ENCODE data around the gene GAK.

GAK gene

GRCh38 chr4:964346-965025 is 32.4 kb upstream of the GAK start:
- FAIRE-seq = no peak
- DNase-seq (ENCODE audit: low spot score) = no peak

GRCh38 chr4:963276-964225 is 31.4 kb upstream of the GAK start:
- FAIRE-seq (no peak), DNase-seq (ENCODE audit: low spot score) (no peak)

DNA sequence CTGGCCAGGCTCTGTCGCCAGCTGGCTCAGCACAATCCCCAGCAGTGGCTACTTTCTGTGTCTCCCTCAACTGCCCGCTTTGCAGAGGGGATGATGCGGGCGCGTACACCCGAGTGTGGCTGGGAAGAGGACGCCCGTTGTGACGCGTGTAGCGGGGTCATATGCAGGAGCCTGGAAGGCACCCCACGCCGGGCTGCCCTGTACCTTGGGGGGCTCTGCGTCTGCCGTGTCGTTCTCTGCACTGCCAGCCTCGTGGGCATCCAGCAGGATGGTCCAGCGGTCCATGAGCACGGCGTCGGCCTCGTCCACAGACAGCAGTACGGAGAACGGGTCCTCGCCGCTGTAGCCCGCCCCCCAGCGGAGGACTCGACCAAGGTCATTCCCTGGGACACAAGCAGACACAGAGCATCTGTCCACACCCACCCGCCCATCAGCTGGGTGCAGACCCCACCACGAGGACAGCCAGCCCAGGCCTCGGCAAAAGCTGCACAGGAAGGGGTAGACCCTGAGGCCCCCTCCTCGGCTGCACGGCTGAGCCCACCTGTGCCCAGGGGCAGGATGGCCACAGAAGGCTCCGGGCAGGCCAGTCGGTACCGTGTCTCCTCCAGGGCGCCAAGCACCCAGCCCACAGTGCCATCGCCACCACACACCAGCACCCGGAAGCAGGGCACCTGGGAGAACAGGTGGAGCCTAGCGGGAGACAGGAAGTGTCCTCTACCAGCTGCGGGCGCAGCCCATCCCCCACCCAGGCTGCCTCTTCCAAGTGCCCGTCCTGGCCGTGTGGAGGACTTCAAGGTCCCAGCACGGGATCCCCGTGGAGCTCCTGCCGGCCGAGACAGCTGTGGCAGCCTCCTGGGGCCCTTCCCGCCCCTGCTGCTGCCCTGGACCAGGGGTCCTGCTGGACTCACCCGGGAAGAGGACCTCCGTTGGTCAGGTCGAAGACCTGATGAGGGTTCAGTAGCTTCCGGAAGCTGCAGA is 30.4 kb upstream of the GAK start:
- no peak for DNase-seq (ENCODE audit: low spot score)
- no peak for FAIRE-seq

DNA sequence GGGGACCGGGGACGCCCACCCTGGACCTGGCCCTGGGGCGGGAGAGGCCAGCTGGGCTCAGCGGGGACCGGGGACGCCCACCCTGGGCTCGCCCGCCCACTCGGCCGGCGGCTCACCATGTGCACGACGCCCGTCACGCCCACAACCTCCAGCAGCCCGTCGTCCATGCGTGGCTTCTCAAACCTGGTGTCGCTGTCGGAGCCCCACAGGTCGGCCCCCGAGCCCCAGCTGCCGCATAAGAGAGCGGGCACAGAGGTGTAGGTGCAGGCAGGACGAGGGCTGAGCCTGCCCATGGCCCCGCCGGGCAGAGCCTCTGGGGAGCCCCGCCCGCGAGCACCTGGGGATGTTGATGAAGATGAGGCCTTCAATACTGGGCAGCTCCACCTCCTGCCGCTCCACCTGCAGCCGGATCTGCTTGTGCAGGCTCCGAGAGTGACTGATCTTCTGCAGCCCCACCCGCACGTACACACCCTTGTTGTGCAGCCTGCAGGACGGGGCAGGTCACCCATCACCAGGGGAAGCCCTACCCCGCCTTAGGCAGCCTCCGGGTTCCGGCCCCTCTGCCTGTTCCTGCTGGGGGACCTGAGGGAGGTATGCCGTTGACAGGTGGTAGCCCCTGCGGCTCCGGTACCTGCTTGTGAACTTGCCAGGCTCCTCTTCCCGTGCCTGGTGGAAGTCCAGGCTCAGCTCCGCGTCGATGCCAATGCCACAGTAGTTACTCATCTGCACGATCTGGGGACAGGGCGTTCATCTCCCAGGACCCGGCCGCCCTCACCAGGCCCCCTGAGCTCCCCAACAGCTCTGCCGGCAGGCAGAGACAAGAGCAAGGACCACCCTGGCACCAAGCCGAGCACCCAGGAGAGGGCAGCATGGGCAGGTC is 29.5 kb upstream of the GAK start:
- FAIRE-seq (no peak), DNase-seq (ENCODE audit: low spot score) (no peak)

DNA sequence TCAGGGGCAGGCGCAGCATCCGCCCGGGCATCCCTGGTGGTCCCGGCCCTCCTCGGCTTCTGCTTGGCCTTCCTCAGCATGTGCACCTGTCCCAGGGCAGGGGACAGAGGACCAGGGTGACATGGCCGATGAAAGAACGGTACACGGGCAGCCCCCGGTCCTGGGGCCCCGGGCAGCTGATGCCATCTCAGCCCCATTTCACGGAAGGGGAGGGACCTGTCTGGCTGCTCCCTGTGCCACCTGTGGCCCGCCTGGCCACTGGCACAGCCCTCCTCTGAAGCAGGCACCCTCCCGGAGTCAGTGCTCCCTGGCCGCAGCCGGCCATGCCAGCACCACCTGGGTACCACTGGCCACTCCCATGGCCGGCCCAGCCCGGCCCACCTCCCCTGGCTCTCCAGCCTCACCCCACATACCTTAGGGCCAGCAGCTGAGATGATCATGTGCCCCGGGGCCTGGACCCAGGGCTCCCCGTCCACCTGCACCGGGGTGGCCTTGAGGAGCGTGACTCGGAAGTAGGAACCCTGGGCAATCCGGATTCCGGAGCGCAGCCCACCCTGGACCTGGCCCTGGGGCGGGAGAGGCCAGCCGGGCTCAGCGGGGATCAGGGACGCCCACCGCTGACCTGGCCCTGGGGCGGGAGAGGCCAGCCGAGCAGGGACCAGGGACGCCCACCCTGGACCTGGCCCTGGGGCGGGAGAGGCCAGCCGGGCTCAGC is 28.7 kb upstream of the GAK start:
- DNase-seq (ENCODE audit: low spot score) = no peak
- FAIRE-seq = no peak

DNA sequence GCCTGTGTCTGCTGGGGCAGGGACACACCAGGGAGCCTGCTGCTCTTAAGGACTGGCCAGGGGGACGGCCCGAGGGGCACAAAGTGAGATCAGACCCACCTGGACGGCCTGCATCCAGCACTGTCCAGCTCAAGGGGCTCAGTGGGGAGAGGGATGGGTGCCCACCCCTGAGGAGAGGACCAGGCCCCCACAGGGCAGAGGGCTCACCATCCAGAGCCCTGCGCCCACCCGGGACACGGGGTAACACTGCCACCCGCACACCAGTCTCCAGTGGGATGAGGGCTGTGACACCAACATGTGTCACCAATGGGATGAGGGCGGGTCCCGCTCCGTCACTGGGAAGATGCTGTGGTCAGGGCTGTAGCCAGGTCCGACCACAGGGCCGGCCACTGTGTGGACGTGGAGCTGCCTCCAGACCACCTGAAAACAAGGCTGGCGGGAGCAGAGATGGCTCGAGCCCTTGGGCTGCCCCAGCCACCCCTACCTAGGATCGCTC is 28.1 kb upstream of the GAK start:
- DNase-seq (ENCODE audit: low spot score) = no peak
- FAIRE-seq = no peak

- DNase-seq (ENCODE audit: low spot score) (no peak), FAIRE-seq (no peak)
These were observed 27.4 kb upstream of the GAK start for GRCh38 chr4:959338-960139.

GRCh38 chr4:958696-959337 is 26.7 kb upstream of the GAK start:
- no peak for DNase-seq (ENCODE audit: low spot score)
- no peak for FAIRE-seq

DNA sequence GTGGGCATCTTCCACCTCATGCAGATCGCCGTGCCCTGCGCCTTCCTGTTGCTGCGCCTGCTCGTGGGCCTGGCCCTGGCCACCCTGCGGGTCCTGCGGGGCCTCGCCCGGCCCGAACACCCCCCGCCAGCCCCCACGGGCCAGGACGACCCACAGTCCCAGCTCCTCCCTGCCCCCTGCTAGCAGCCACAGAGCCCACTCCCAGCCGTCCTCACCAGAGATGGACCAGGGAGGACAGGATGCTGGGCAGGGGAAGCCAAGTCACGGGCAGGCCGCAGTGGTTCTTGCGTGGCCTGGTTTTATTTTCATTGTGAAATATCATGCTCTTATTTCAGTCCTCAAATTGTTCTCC is 26.2 kb upstream of the GAK start:
- DNase-seq (ENCODE audit: low spot score) (no peak), FAIRE-seq (no peak)

GRCh38 chr4:957581-958313 is 25.6 kb upstream of the GAK start:
- FAIRE-seq = no peak

DNA sequence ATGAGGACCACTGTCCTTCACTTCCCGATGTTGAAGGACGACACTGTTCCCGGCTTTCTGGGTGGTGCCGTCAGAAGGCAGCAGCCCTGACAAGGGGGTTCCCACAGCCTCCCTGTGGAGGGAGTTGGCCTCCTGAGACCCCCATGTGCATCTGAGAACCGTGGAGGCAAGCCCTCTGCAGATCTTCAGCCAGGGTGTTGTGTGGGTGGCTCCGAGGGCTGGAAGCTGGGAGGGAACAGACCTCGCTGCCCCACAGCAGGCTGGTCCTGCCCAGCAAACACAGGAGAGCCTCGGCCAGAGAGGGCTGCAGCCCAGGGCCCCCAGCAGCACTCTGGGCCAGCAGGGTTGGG is 25.1 kb upstream of the GAK start:
- no peak for DNase-seq (ENCODE audit: low spot score)
- FAIRE-seq = no peak

More at GRCh38 chr4:957581-958313, 25.6 kb upstream of the GAK start:
- no peak for DNase-seq (ENCODE audit: low spot score)

GRCh38 chr4:956531-957230 is 24.6 kb upstream of the GAK start:
- DNase-seq (ENCODE audit: low spot score) = no peak
- no peak for FAIRE-seq

GRCh38 chr4:955931-956381 is 23.8 kb upstream of the GAK start:
- DNase-seq (ENCODE audit: low spot score) = no peak
- no peak for FAIRE-seq

DNA sequence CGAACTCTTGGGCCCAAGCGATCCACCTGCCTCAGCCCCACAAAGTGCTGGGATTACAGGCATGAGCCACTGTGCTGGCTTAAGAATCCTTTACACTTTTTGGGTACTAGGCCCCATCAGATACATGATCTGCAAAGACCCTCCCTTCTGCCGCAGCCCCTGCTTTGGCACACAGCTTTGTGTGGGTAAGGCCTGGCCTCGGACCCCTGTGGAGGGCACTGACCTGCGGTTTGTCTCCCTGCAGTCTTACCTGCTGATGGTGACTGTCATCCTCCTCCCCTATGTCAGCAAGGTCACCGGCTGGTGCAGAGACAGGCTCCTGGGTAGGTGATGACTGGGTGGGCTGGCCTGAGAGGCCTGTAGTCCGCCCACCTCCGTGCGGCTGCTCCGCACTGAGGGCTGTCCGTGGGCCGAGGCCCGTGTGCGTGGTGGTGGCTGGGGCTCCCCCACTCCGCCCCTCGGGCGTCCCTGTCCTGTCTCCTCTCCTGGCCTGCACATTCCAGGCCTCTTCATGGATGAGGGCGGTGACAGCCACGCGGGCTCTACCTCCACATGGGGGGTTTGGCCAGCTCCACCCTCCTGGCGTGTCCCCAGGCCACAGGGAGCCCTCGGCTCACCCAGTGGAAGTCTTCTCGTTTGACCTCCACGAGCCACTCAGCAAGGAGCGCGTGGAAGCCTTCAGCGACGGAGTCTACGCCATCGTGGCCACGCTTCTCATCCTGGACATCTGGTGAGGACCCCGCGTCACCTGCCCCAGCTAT is 23.2 kb upstream of the GAK start:
- FAIRE-seq (no peak), DNase-seq (ENCODE audit: low spot score) (no peak)

GRCh38 chr4:954211-955020 is 22.3 kb upstream of the GAK start:
- FAIRE-seq (no peak), DNase-seq (ENCODE audit: low spot score) (no peak)

DNA sequence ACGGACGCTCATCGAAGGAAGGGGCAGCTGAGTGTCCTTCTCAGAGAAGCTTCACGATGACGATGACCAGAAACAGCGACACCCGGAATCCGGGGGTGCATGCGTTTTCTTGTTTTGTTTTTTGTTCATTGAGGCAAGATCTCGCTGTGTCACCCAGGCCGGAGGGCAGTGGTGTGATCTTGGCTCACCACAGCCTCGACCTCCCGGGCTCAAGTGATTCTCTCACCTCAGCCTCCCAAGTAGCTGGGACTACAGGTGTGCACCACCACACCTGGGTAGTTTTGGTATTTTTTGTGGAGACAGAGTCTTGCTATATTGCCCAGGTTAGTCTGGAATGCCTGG is 21.4 kb upstream of the GAK start:
- DNase-seq (ENCODE audit: low spot score) (no peak), FAIRE-seq (no peak)
